Skeletal muscle tissue (tissue), 4 donors: ENCODE results near the gene KCNH1. TPM values are rescaled to one million over a fixed set of nuclear protein-coding genes. Genes with fewer than 3 reads are reported as not detected.

Experiments
- H3K27ac ChIP-seq: one replicate; pipeline ENCODE4 v1.7.0; 2013; ENCODE audit warnings: mild to moderate bottlenecking, low read depth, low read length, inconsistent platforms
- H3K27me3 ChIP-seq, 3 donors: one replicate each; pipeline ENCODE4 v1.7.0; 2013; ENCODE audit warnings: low read length in 3 of 3; ENCODE audit not compliant: control insufficient read depth in 3 of 3, insufficient read depth in 3 of 3
- H3K36me3 ChIP-seq, 3 donors: one replicate each; pipeline ENCODE4 v1.7.0; 2013; ENCODE audit warnings: low read length in 3 of 3; ENCODE audit not compliant: control insufficient read depth in 3 of 3, insufficient read depth in 3 of 3
- H3K4me1 ChIP-seq, 3 donors: one replicate each; pipeline ENCODE4 v1.7.0; 2013; ENCODE audit warnings: low read length in 3 of 3, mild to moderate bottlenecking in 3 of 3; ENCODE audit not compliant: control insufficient read depth in 3 of 3, insufficient read depth in 3 of 3
- H3K4me3 ChIP-seq, 3 donors: one replicate each; pipeline ENCODE4 v1.7.0; 2013; ENCODE audit warnings: low read length in 3 of 3
- H3K9ac ChIP-seq, 3 donors: one replicate each; pipeline ENCODE4 v1.7.0; 2013; ENCODE audit warnings: low read length in 3 of 3, mild to moderate bottlenecking in 3 of 3, moderate library complexity in 2 of 3, low read depth in 1 of 3
- H3K9me3 ChIP-seq, 3 donors: one replicate each; pipeline ENCODE4 v1.7.0; 2013; ENCODE audit warnings: low read length in 3 of 3; ENCODE audit not compliant: control insufficient read depth in 3 of 3
- total RNA-seq: library from RNA; depleted of rRNA; stranded (reverse); fragments of >200 nt; gene quantifications from one replicate; pipeline ENCODE4 v1.2.3, GENCODE V29; 2014
- donor health status: Osteomylitis.

KCNH1 gene
- total RNA-seq, 1 donor from 2014 or later: 0.52 TPM

DNA sequence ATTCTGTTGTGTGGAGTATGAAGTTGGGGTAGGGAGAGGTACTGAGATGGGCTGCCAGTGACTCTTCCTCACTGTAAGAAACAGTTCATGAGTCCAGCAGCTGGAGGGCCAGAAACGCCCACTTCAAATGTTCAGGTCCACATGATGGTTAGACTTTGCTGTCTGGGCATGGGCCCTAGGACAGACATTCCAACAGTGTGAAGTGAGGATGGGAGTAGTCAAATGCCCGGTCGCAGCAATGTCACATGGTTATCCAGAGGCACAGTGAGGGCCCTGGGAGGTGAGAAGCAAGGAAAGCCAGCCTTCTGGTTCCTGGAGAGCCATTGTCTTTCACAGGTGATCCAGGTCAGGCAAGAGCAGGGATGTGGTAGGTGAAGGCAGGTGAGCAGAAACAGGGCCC lies 500.8 kb downstream of the KCNH1 start:
- Histone ChIP-seq H3K27ac (no peak overlapping the region), H3K9me3 (no peaks in the 10 kb centered on the region), H3K4me1 (no peaks in the 10 kb centered on the region), H3K27me3 (no peaks in the 10 kb centered on the region), H3K36me3 (no peaks in the 10 kb centered on the region), H3K4me3 (no peak overlapping the region), H3K9ac (no peak overlapping the region)

DNA sequence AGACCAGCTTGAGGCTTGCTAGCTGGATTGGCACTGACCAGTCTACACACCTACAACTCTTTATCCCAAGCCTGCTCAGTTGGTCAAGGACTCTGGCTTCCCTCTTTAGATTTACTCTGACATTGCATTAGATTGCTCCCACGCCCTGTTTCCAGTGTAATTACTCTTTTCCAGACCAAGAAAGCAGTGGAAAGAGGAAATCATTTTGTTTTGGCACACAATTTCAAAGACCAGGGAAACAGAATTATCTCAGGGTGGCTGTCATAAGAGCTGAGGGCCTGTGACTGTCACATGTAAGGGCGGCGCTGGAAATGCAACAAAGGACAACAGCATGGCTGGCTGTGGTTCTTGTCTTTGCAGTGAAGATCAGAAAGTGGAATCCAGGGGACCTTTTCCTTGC lies 502.5 kb downstream of the KCNH1 start:
- H3K36me3 ChIP-seq: no peaks in the 10 kb centered on the region
- H3K4me3 ChIP-seq: no peak overlapping the region
- no peak overlapping the region for H3K27ac ChIP-seq
- no peak overlapping the region for H3K9ac ChIP-seq
- H3K9me3 ChIP-seq: no peaks in the 10 kb centered on the region
- peaks cover 0 to 3% (median 0%) of the 10 kb centered on the region in 3 donors for H3K4me1 ChIP-seq
- no peaks in the 10 kb centered on the region for H3K27me3 ChIP-seq

DNA sequence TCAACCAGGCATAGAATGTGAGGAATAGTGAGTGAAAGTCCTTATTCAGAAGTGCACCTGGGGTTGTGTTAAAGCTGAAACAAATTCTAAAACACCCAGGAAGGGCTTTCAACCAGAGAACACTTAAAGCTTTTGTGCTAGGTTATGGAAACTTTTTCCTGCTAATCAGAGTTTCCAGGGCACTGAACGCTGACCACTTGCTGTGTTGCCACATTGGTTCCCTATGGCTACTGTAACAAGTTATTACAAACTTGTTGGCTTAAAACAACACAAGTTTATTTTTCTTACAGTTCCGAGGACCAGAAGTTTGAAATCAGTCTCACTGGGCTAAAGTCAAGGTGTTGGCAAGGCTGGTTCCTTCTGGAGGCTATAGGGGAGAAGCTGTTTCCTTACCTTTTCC lies 504.7 kb downstream of the KCNH1 start:
- no peak overlapping the region for H3K27ac ChIP-seq
- no peak overlapping the region for H3K9ac ChIP-seq
- no peaks in the 10 kb centered on the region for H3K9me3 ChIP-seq
- no peak overlapping the region for H3K4me3 ChIP-seq
- peaks cover 0 to 10% (median 6%) of the 10 kb centered on the region in 3 donors for H3K4me1 ChIP-seq
- H3K27me3 ChIP-seq: no peaks in the 10 kb centered on the region
- H3K36me3 ChIP-seq: no peaks in the 10 kb centered on the region

DNA sequence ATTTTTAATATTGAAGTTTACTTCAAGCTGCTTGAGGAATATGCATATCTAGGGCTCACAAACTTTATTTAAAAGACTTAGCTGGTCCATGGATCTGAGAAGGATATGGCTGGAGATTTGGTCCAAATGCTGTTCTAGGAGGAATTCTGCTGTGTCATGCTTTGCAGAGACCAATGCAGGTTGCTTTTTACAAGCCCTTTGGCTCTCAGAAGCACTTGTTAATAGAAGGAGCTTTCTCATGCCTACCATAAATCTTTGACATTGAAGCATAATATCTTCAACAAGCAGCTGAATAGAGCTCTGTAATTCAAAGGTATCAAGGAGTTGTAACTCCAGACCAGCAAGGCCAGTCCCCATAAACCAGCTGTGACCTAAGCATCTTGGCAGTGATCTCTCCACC lies 506.2 kb downstream of the KCNH1 start:
- H3K4me1 ChIP-seq: peaks cover 0 to 10% (median 6%) of the 10 kb centered on the region in 3 donors
- H3K9ac ChIP-seq: no peak overlapping the region
- H3K4me3 ChIP-seq: no peak overlapping the region
- H3K27me3 ChIP-seq: no peaks in the 10 kb centered on the region
- no peak overlapping the region for H3K27ac ChIP-seq
- no peaks in the 10 kb centered on the region for H3K9me3 ChIP-seq
- no peaks in the 10 kb centered on the region for H3K36me3 ChIP-seq

Other genes with a start within 250 kb of the KCNH1 start
- gene RCOR3, start 125.2 kb upstream of the KCNH1 start, total RNA-seq: 38.6 TPM
- gene TRAF5, start 192.7 kb upstream of the KCNH1 start, total RNA-seq: 13.0 TPM